PC-3 (cell line): ENCODE data around the gene ZBTB16. TPM values are rescaled to one million over a fixed set of nuclear protein-coding genes. Genes with fewer than 3 reads are reported as not detected.

Experiments
- ATAC-seq: fragments of 200-7000 bp; cut with Tn5 transposase; 2 replicates; pipeline ENCODE4 v1.9.1; 2020; ENCODE audit warnings: mild to moderate bottlenecking, moderate library complexity
- BruUV-seq: library from RNA; stranded (reverse); fragments of 400-500 nt; replicated peaks from 2 replicates; lab custom pipeline; 2021; lab: Mats Ljungman, UMichigan
- CTCF ChIA-PET: fragments of 300-600 bp; sonication (Branson Sonifier 250); formaldehyde crosslinking; loops from one replicate; lab custom pipeline; 2022; ENCODE audit warnings: antibody characterized with exemption; lab: Charles Lee
- POLR2A ChIA-PET: fragments of 300-600 bp; sonication (Branson Sonifier 250); formaldehyde crosslinking; loops from one replicate; lab custom pipeline; 2022; ENCODE audit warnings: antibody characterized with exemption; ENCODE audit not compliant: unreplicated experiment; lab: Charles Lee
- DNase-seq: peaks from one replicate; pipeline ENCODE4 v3.0.0-alpha.2; 2015
- H2AFZ ChIP-seq: fragments of 300-600 bp; sonication (generic); 2 replicates; pipeline ENCODE4 v1.6.0; 2016; ENCODE audit warnings: antibody characterized with exemption, low read length
- H3F3A ChIP-seq: fragments of 300-600 bp; sonication (generic); one replicate; pipeline ENCODE4 v1.6.0; 2017; ENCODE audit warnings: antibody characterized with exemption, low read length, control low read depth, mild to moderate bottlenecking; ENCODE audit not compliant: unreplicated experiment
- H3K27ac ChIP-seq: fragments of 300-600 bp; sonication (generic); 2 replicates; pipeline ENCODE4 v1.5.1; 2016; ENCODE audit warnings: mild to moderate bottlenecking, low read length
- H3K27me3 ChIP-seq: fragments of 300-600 bp; sonication (generic); 2 replicates; pipeline ENCODE4 v1.6.1; 2016; ENCODE audit warnings: low read length, mixed read lengths
- H3K36me3 ChIP-seq: fragments of 300-600 bp; sonication (generic); 2 replicates; pipeline ENCODE4 v1.6.1; 2016; ENCODE audit warnings: low read depth, mixed run types, low read length, mixed read lengths
- H3K4me1 ChIP-seq: fragments of 300-600 bp; sonication (generic); 2 replicates; pipeline ENCODE4 v1.5.1; 2016; ENCODE audit warnings: low read length; ENCODE audit not compliant: insufficient read depth
- H3K4me2 ChIP-seq: fragments of 300-600 bp; sonication (generic); 2 replicates; pipeline ENCODE4 v1.6.0; 2016; ENCODE audit warnings: low read length
- H3K4me3 ChIP-seq: fragments of 300-600 bp; sonication (generic); 2 replicates; pipeline ENCODE4 v1.5.1; 2016; ENCODE audit warnings: mild to moderate bottlenecking, low read length, mixed read lengths
- H3K79me2 ChIP-seq: fragments of 300-600 bp; sonication (generic); 2 replicates; pipeline ENCODE4 v1.6.1; 2017; ENCODE audit warnings: low read length, mixed read lengths
- H3K9ac ChIP-seq: fragments of 300-600 bp; sonication (generic); 2 replicates; pipeline ENCODE4 v1.6.0; 2016; ENCODE audit warnings: mild to moderate bottlenecking, low read length
- H3K9me2 ChIP-seq: fragments of 300-600 bp; sonication (generic); replicated peaks from 2 replicates; pipeline ENCODE4 v1.6.1; 2016; ENCODE audit warnings: mixed run types, low read length, mixed read lengths
- H3K9me3 ChIP-seq: fragments of 300-600 bp; sonication (generic); 2 replicates; pipeline ENCODE4 v1.6.1; 2016; ENCODE audit warnings: low read length, mixed read lengths
- H4K20me1 ChIP-seq: fragments of 300-600 bp; sonication (generic); 2 replicates; pipeline ENCODE4 v1.6.1; 2016; ENCODE audit warnings: low read length, mixed read lengths
- CTCF ChIP-seq: fragments of 300-600 bp; sonication (generic); conservative IDR thresholded peaks from 2 replicates; pipeline ENCODE4 v1.5.1; 2017; ENCODE audit warnings: antibody characterized with exemption, low read depth, mild to moderate bottlenecking, low read length
- EZH2 ChIP-seq: fragments of 300-600 bp; sonication (generic); IDR thresholded peaks from one replicate; pipeline ENCODE4 v1.6.1; 2017; ENCODE audit warnings: antibody characterized with exemption, mild to moderate bottlenecking, low read length; ENCODE audit not compliant: unreplicated experiment
- EZH2phosphoT487 ChIP-seq: fragments of 300-600 bp; sonication (generic); IDR thresholded peaks from 2 replicates; pipeline ENCODE4 v1.6.1; 2018; ENCODE audit warnings: mild to moderate bottlenecking, antibody characterized with exemption, low read length, borderline replicate concordance
- intact Hi-C: fragments of 100-400 bp; cut with micrococcal nuclease; formaldehyde crosslinking; loops from 2 replicates; pipeline ENCODE4 v1.9.0; 2023
- total RNA-seq: library from RNA; depleted of rRNA; stranded (reverse); fragments of >200 nt; gene quantifications from 2 replicates; pipeline ENCODE4 v1.2.3, GENCODE V29; 2014

The ZBTB16 gene
- total RNA-seq, 1 experiment from 2014 or later, result not detected

GRCh38 chr11:114275280-114275679 is 215.8 kb downstream of the ZBTB16 start:
- Histone ChIP-seq H4K20me1 (no peaks in the 10 kb centered on the region), H3K9ac (no peak overlapping the region), H3K9me3 (no peaks in the 10 kb centered on the region), H3K4me1 (peaks cover 8% of the 10 kb centered on the region), H3K79me2 (no peaks in the 10 kb centered on the region), H2AFZ (no peak overlapping the region), H3K27me3 (peaks cover 60% of the 10 kb centered on the region), H3K27ac (no peak overlapping the region), H3K4me2 (no peak overlapping the region), H3K4me3 (no peak overlapping the region), H3K9me2 (no peaks in the 10 kb centered on the region), H3F3A (no peaks in the 10 kb centered on the region), H3K36me3 (no peaks in the 10 kb centered on the region)
- intact Hi-C loops, result no loop called here
- TF ChIP-seq EZH2 (no peak), EZH2phosphoT487 (no peak), CTCF (no peak)
- ChIA-PET CTCF (no interaction called here), POLR2A (no interaction called here)
- BruUV-seq, result no TSS peak
- ATAC-seq, result no peak
- no peak for DNase-seq

- H3F3A ChIP-seq, result no peaks in the 10 kb centered on the region
- no peak overlapping the region for H3K4me2 ChIP-seq
- no peaks in the 10 kb centered on the region for H3K36me3 ChIP-seq
- no peak for ATAC-seq
- no peaks in the 10 kb centered on the region for H3K9me2 ChIP-seq
- no peaks in the 10 kb centered on the region for H3K9me3 ChIP-seq
- no peaks in the 10 kb centered on the region for H4K20me1 ChIP-seq
- H3K4me1 ChIP-seq, result peaks cover 15% of the 10 kb centered on the region
- no peak overlapping the region for H2AFZ ChIP-seq
- H3K4me3 ChIP-seq, result no peak overlapping the region
- intact Hi-C loops, result no loop called here
- TF ChIP-seq EZH2phosphoT487, result no peak
- no peak for TF ChIP-seq EZH2
- TF ChIP-seq CTCF, result no peak
- CTCF ChIA-PET, result no interaction called here
- no peak overlapping the region for H3K9ac ChIP-seq
- H3K27ac ChIP-seq, result no peak overlapping the region
- peaks cover 52% of the 10 kb centered on the region for H3K27me3 ChIP-seq
- BruUV-seq, result no TSS peak
- POLR2A ChIA-PET, result no interaction called here
- DNase-seq, result no peak
- H3K79me2 ChIP-seq, result no peaks in the 10 kb centered on the region
Measured at GRCh38 chr11:114276077-114276476, 216.6 kb downstream of the ZBTB16 start.

- TF ChIP-seq CTCF, result peak; percentile 43; the same call in 1 of the 2 replicates
- no peak for TF ChIP-seq EZH2phosphoT487
- DNase-seq, result no peak
- Histone ChIP-seq H2AFZ (no peak overlapping the region), H3K27ac (no peak overlapping the region), H3K36me3 (no peaks in the 10 kb centered on the region), H3K4me2 (no peak overlapping the region), H3K9me2 (no peaks in the 10 kb centered on the region), H3K4me3 (no peak overlapping the region), H3K4me1 (peaks cover 23% of the 10 kb centered on the region), H3F3A (no peaks in the 10 kb centered on the region), H4K20me1 (no peaks in the 10 kb centered on the region), H3K79me2 (no peaks in the 10 kb centered on the region), H3K9me3 (no peaks in the 10 kb centered on the region), H3K27me3 (peaks cover 35% of the 10 kb centered on the region), H3K9ac (no peak overlapping the region)
- POLR2A ChIA-PET, result no interaction called here
- no TSS peak for BruUV-seq
- CTCF ChIA-PET, result interaction anchor here (0.8 kb wide), 1 partner anchor 11 kb away, joined by 5 read pairs; no protein-coding TSS in a partner anchor
- no peak for ATAC-seq
- intact Hi-C loops, result no loop called here
Measured at GRCh38 chr11:114277637-114278341, 218.3 kb downstream of the ZBTB16 start.
